ENCODE results near the gene LAGE3. TPM values are rescaled to one million over a fixed set of nuclear protein-coding genes. Genes with fewer than 3 reads are reported as not detected.

The LAGE3 gene
- total and polyA plus RNA-seq, 12 donors = 11.3 to 101 (median 41.7) TPM

- TF ChIP-seq POLR2A (IDR thresholded peaks at IDR 0.05) (no peak), CTCF (IDR thresholded peaks at IDR 0.05) (no peak)
- Histone ChIP-seq H3K36me3 (replicated peaks in 1 of 2) (peaks cover 0 to 31% of the 10 kb centered on the region in 2 donors), H3K27me3 (no peaks in the 10 kb centered on the region), H3K9me3 (replicated peaks in 1 of 3) (no peaks in the 10 kb centered on the region), H3K4me3 (no peak overlapping the region), H3K27ac (no peak overlapping the region), H3K4me1 (replicated peaks in 1 of 2) (peaks cover 0 to 15% of the 10 kb centered on the region in 2 donors)
- DNase-seq = no peak
- 80 to 88% (median 86%) methylated on average over 1 to 14 of the region's 14 CpGs for WGBS, 4 donors
- intact Hi-C loops (cut with DNase I) = no loop called here
Measured at GRCh38 chrX:154448484-154448883, 30.6 kb downstream of the LAGE3 start.

- TF ChIP-seq POLR2A (IDR thresholded peaks at IDR 0.05) (no peak), CTCF (IDR thresholded peaks at IDR 0.05) (no peak)
- Histone ChIP-seq H3K36me3 (replicated peaks in 1 of 2) (peaks cover 0 to 44% of the 10 kb centered on the region in 2 donors), H3K4me3 (no peak overlapping the region), H3K9me3 (replicated peaks in 1 of 3) (no peaks in the 10 kb centered on the region), H3K27me3 (no peaks in the 10 kb centered on the region), H3K4me1 (replicated peaks in 1 of 2) (peaks cover 0 to 15% of the 10 kb centered on the region in 2 donors), H3K27ac (no peak overlapping the region)
- DNase-seq = no peak
- intact Hi-C loops (cut with DNase I) = no loop called here
- 84 to 92% (median 90%) methylated on average over 8 to 12 of the region's 12 CpGs for WGBS, 4 donors
Measured at GRCh38 chrX:154446430-154446829, 32.7 kb downstream of the LAGE3 start.

GRCh38 chrX:154445776-154446175 is 33.3 kb downstream of the LAGE3 start:
- peaks cover 0 to 46% of the 10 kb centered on the region in 2 donors for H3K36me3 ChIP-seq (replicated peaks in 1 of 2)
- no peak for DNase-seq
- TF ChIP-seq CTCF (IDR thresholded peaks at IDR 0.05) = no peak
- no peak for TF ChIP-seq POLR2A (IDR thresholded peaks at IDR 0.05)
- intact Hi-C loops (cut with DNase I) = no loop called here
- H3K4me1 ChIP-seq (replicated peaks in 1 of 2) = peaks cover 0 to 15% of the 10 kb centered on the region in 2 donors
- no peak overlapping the region for H3K27ac ChIP-seq
- no peaks in the 10 kb centered on the region for H3K9me3 ChIP-seq (replicated peaks in 1 of 3)
- 86 to 98% (median 89%) methylated on average over 8 to 16 of the region's 16 CpGs for WGBS, 4 donors
- H3K27me3 ChIP-seq = no peaks in the 10 kb centered on the region
- no peak overlapping the region for H3K4me3 ChIP-seq

GRCh38 chrX:154444755-154445246 is 34.3 kb downstream of the LAGE3 start:
- Histone ChIP-seq H3K36me3 (replicated peaks in 1 of 2) (peaks cover 0 to 46% of the 10 kb centered on the region in 2 donors), H3K27me3 (no peaks in the 10 kb centered on the region), H3K27ac (peak overlapping the region in 3 of 5 donors; percentile 75 to 92 (median 79)), H3K4me3 (peak overlapping the region in 2 of 4 donors; percentile 24 to 65), H3K9me3 (replicated peaks in 1 of 3) (no peaks in the 10 kb centered on the region), H3K4me1 (replicated peaks in 1 of 2) (peaks cover 0 to 15% of the 10 kb centered on the region in 2 donors)
- TF ChIP-seq POLR2A (IDR thresholded peaks at IDR 0.05) (no peak), CTCF (IDR thresholded peaks at IDR 0.05) (no peak)
- intact Hi-C loops (cut with DNase I) = no loop called here
- DNase-seq = no peak
- WGBS, 4 donors = 48 to 80% (median 62%) methylated on average over 2 to 13 of the region's 13 CpGs
